ENCODE results near the gene FKBP11.

FKBP11 gene

DNA sequence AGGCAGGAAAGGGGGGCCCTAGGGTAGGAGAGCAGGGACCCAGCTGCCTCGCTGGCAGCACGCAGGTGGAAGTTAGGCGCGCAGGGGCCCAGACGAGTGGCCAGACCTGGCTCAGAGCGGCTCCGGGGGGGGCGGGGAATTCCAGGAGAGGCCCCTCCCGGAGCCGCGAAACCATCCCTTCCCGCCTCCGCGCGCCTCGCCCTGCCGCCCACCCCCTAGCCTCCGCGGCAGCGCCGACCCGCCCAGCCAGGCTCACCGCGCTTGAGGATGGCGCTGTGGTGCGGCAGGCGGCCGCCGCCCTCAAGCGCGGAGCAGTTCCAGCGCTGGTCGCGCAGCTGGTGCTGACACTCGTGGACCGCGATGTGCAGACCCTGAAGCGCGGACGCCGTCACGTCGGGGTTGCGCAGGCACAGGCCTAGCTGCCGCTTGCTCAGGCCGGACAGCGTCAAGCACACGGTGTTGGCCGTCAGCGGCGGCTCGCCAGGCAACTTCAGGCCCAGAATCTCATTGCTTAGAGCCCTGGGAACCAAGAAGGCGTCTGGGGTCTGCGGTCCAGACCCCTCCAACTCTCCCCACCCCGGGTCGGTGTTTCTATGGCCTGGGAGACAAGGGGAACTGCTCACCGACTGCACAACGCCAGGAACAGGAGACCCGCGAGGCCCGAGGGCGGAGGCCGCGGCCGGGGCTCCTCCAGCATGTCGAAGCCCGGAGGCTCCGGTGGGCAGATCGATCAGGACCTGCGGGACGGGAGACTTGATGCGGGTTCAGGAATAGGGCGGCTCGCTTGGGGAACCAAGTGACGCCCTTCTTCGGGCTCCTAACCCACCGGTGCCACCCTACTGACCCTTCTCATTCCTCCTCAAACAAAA, 44.8 kb upstream of the FKBP11 start:
- peak overlapping the region; percentile 50 for H3K4me3 ChIP-seq
- H3K27ac ChIP-seq: no peak overlapping the region
- no peak for DNase-seq (ENCODE audit: low spot score)
- TF ChIP-seq, protein P1, sequence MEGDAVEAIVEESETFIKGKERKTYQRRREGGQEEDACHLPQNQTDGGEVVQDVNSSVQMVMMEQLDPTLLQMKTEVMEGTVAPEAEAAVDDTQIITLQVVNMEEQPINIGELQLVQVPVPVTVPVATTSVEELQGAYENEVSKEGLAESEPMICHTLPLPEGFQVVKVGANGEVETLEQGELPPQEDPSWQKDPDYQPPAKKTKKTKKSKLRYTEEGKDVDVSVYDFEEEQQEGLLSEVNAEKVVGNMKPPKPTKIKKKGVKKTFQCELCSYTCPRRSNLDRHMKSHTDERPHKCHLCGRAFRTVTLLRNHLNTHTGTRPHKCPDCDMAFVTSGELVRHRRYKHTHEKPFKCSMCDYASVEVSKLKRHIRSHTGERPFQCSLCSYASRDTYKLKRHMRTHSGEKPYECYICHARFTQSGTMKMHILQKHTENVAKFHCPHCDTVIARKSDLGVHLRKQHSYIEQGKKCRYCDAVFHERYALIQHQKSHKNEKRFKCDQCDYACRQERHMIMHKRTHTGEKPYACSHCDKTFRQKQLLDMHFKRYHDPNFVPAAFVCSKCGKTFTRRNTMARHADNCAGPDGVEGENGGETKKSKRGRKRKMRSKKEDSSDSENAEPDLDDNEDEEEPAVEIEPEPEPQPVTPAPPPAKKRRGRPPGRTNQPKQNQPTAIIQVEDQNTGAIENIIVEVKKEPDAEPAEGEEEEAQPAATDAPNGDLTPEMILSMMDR (IDR thresholded peaks at IDR 0.05): no peak

DNA sequence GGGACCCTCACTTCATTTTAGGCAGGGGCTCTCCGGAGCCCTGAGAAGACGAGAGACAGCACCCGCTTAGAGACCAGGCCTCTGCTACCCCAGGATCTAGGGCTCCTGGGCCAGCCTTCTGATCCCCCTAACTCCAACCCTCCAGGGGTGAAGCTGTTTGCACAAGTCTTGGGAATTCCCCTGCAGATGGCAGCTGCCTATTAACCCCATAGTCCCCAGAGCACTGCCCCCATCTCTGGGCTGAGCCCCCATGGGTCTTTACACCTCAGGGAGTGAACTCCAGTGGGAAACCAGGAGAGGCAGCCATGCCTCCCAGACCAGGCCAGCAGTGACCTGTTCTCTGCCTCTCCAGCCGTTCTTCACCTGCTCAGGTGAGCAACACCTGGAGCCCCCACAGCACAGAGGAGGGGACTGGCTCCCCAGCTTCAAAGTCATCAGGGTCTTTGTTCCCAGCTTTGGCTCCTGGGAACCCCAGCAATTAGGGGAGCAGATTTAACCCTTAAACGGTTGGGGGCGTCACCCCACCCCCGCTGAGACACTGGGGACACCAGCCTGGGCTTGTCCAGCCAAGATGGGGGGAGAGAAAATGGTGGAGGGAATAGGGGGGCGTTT, 44.0 kb upstream of the FKBP11 start:
- DNase-seq (ENCODE audit: low spot score): no peak
- no peak overlapping the region for H3K4me3 ChIP-seq
- TF ChIP-seq, protein P1 (IDR thresholded peaks at IDR 0.05): no peak
- no peak overlapping the region for H3K27ac ChIP-seq

DNA sequence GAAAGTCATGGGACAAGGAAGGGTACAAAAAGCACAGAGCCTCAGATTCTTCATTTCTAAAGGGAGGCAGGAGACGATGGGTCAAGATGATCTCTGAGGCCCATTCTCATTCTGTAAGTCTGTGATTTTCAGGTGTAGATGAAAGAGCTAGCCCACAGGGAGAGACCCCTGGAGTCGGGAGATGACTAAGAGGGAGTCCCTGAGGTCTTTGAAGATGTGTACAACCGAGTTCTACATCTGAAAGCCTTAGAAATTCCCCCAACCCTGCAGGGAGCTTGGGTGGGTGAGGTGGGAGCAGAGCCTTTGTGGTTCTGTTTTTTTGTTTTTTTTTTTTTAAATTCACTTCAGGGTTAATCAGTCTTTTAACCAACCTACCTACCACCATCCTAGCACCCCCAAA, 43.2 kb upstream of the FKBP11 start:
- no peak for DNase-seq (ENCODE audit: low spot score)
- Histone ChIP-seq H3K4me3 (no peak overlapping the region), H3K27ac (no peak overlapping the region)
- TF ChIP-seq, protein P1 (IDR thresholded peaks at IDR 0.05): no peak

DNA sequence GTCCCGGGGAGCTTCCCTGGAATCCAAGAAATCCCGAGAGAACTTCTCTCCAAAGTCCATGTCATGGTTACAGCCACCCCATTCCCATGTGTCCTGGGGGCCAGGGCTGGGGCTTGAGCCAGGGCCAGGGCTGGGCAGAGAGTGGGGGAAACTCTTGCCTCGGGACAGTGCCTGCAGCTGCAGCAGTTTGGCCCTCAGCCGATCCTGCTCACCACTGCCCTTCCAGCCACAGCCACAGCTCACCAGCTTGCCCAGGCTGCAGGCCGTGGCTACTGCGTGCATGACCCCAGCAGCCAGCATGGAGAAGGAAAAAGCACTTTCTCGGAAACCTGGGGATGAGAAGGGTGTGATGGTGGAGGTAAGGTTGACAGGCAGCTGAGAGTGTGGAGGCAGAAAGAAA, 42.7 kb upstream of the FKBP11 start:
- no peak overlapping the region for H3K27ac ChIP-seq
- DNase-seq (ENCODE audit: low spot score): no peak
- no peak overlapping the region for H3K4me3 ChIP-seq
- TF ChIP-seq, protein P1 (IDR thresholded peaks at IDR 0.05): no peak

DNA sequence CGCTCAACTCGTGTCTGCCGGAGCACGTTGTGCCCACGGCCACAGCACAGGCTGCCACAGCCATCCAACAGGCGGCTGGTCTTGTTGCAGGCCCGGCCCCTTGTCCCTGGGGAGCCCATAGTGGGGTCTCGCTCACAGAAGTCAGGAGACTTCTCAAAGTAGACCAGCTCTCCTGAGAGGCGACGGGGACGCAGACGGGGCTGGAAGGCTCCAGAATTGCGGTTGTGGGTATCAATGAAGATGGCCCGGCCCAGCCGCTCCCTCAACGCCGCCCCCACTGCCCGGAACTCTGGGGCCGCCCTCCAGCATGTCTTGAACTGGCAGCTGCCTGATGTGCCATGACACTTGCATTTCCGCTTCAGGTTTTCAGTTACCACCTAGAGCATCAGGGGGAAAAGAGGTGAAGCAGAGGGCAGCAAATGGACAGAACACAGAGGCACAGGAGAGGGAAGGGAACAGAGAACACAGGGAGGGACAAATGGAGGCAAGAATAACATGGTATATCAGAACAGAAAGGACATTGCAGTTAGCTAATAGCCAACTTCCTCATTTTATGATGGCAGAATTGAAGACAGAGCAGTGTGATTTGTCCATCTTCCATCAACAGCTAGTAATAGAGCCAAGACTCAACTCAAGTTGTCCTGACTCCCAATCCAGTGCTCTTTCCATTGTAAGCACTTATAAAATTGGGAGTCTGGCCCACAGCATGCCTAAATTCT, 41.0 kb upstream of the FKBP11 start:
- no peak for DNase-seq (ENCODE audit: low spot score)
- Histone ChIP-seq H3K27ac (no peak overlapping the region), H3K4me3 (no peak overlapping the region)
- TF ChIP-seq, protein P1 (IDR thresholded peaks at IDR 0.05): no peak

DNA sequence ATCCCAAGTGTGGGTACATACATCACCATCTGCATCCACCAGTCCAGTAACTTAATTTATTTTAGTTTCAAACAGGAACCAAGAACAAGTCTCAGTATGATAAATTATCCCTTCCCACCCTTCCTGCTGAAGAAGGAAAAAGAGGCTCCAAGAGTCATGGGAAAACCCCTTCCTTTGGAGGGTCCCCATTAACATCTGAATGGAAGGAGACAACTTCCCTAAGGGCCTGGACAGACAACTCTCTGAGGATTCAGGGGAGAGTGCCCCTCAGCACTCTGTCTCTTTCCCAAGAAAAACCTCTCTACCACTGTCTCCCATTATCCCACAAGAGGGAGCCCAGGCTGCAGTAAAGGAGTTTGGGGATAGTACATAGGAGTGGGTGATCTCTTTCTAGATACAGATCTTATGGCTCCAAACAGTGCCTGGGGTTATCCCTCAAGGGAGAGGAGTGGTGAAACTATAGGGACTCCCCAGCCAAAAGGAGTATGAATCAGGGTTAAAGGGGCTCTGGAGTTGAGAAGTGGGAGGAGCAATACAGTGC, 40.1 kb upstream of the FKBP11 start:
- TF ChIP-seq, protein P1 (IDR thresholded peaks at IDR 0.05): no peak
- no peak for DNase-seq (ENCODE audit: low spot score)
- no peak overlapping the region for H3K27ac ChIP-seq
- H3K4me3 ChIP-seq: no peak overlapping the region

Data from coronary artery (tissue), 2 donors.